GM19099 (cell line): ENCODE measurements around the gene TMEM178A.

ENCODE experiments used
- POLR2A ChIP-seq: IDR thresholded peaks from 3 replicates; pipeline ENCODE4 v1.6.1; 2011; ENCODE audit warnings: low read depth; ENCODE audit not compliant: insufficient read length; ENCODE audit errors: extremely low read depth

Gene TMEM178A

GRCh38 chr2:39735648-39736047 is 69.9 kb downstream of the TMEM178A start:
- no peak for TF ChIP-seq POLR2A

DNA sequence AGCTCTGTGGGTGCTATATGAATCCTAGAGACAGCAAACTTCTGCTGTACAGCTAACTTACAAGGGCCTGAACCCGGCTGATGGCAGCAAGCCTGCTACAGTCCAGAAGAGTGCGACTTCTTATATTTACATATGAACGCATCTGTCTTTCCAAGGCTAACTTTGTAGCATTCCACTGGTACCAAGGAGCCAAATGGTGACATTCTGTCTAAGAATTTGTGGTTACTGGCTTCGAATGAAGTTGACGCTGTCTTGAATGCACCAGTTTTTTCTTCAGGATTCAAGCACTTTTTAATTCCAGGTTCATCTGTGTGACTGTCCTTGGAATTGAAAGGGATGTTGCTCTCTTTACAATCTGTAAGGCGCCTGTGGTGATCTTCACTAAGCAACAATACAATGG is 70.9 kb downstream of the TMEM178A start:
- TF ChIP-seq POLR2A: no peak

- TF ChIP-seq POLR2A: no peak
Observed at GRCh38 chr2:39737661-39738060, 71.9 kb downstream of the TMEM178A start.

DNA sequence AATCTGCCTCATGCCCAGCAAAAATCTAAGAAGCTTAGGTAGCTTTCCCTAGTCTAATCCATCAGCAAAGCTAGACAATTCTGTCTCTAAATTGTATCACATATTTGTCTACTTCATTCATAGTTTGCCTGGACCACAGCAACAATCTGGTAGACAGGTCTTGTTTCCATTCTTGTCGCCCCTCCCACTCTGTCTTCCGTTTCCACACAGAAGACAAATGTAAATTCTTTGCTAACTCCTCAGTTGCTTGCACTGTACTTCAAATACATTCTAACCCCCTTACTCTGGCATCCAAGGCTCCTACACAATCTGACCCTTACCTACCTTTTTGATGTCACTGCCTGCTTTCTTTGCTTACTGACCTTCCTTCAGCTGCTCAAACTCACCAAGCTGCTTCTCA is 73.2 kb downstream of the TMEM178A start:
- TF ChIP-seq POLR2A: no peak

GRCh38 chr2:39739386-39739785 is 73.7 kb downstream of the TMEM178A start:
- TF ChIP-seq POLR2A: no peak

- no peak for TF ChIP-seq POLR2A
Observed at GRCh38 chr2:39741871-39742270, 76.2 kb downstream of the TMEM178A start.

DNA sequence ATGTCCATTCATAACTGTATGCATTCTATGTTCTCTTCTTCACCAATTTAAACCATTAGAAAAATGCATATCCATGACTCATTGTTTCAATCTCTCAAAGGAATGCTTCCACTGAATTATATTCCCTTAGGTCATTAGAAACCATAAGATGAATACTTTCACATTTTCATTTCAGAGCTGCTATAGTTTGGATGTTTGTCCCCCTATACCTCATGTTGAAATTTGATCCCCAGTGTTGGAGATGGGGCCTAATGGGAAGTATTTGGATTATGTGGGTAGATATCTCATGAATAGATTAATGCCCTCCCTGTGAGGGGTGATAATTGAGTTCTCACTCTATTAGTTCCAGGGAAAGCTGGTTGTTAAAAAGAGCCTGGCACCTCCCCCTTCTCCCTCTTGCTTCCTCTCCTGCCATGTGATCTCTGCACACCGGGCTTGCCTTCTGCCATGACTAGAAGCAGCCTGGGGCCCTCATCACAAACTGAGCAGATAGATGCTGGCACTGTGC is 77.6 kb downstream of the TMEM178A start:
- no peak for TF ChIP-seq POLR2A

GRCh38 chr2:39755466-39755865 is 89.7 kb downstream of the TMEM178A start:
- TF ChIP-seq POLR2A: no peak

DNA sequence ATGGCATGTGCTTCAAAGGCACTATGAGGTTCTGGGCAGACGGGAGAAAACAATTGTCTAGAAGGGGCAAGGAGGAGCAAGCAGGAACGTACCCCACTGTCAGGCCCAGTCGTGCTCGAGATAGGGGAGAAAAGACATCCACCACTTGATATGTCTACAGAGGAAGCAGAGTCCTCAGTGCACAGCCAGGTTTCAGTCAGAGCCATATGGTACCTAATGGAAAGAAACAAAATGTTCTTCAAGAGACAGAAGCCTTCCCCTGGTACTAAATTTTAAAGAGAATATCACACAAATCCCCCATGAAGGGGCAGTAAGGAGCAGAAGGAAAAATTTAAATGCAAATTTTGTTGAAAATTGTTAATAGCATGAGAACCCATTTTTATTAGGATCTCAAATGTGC is 91.4 kb downstream of the TMEM178A start:
- TF ChIP-seq POLR2A: no peak

DNA sequence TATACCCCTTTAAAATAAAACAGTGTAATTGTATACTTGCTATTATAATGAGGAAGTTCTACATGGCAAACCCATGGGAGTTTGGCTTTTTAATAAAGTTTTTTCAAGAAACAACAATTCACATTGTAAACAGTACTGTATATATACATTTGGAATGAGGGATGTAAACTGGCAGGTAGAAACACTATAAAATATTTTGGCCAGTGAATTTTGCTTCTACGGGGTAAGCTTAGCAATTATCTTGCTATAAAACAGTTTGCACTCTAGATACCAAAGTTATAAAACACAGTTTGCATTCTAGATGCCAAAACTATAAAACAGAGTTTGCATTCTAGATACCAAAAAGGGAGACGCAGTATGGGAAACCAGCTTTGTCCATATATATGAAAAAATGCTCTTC is 96.7 kb downstream of the TMEM178A start:
- no peak for TF ChIP-seq POLR2A
